Mesenteric fat pad (tissue), 1 donor: ENCODE measurements around the gene GPR132. TPM values are rescaled to one million over a fixed set of nuclear protein-coding genes. Genes with fewer than 3 reads are reported as not detected.
A peak's percentile ranks its signal among the peaks of the same experiment; 100 is the strongest.

Experiments
- DNase-seq: peaks from one replicate; pipeline ENCODE4 v3.0.0-alpha.2; 2020; ENCODE audit warnings: low spot score
- long read RNA-seq: library from polyadenylated mRNA; unstranded; transcript quantifications from one replicate; pipeline ENCODE4 v2.0.0, GENCODE V29; 2020
- total RNA-seq: library from RNA; stranded (reverse); fragmentation: NEBNext Ultra II Directional; extraction: Animal tissue kit (Norgen Biotek cat#: 25700); gene quantifications from one replicate; pipeline ENCODE4 v1.2.1, GENCODE V29; 2021
- donor health status: DM: yes; HTN: yes; CAD: no.

Gene GPR132, protein sequence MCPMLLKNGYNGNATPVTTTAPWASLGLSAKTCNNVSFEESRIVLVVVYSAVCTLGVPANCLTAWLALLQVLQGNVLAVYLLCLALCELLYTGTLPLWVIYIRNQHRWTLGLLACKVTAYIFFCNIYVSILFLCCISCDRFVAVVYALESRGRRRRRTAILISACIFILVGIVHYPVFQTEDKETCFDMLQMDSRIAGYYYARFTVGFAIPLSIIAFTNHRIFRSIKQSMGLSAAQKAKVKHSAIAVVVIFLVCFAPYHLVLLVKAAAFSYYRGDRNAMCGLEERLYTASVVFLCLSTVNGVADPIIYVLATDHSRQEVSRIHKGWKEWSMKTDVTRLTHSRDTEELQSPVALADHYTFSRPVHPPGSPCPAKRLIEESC
- 4.5 TPM for total RNA-seq
- long read RNA-seq, partial matches to known transcripts = 0 of 5 reads
- long read RNA-seq, other reads (novel, unspliced or antisense) = 3 of 5 reads

DNA sequence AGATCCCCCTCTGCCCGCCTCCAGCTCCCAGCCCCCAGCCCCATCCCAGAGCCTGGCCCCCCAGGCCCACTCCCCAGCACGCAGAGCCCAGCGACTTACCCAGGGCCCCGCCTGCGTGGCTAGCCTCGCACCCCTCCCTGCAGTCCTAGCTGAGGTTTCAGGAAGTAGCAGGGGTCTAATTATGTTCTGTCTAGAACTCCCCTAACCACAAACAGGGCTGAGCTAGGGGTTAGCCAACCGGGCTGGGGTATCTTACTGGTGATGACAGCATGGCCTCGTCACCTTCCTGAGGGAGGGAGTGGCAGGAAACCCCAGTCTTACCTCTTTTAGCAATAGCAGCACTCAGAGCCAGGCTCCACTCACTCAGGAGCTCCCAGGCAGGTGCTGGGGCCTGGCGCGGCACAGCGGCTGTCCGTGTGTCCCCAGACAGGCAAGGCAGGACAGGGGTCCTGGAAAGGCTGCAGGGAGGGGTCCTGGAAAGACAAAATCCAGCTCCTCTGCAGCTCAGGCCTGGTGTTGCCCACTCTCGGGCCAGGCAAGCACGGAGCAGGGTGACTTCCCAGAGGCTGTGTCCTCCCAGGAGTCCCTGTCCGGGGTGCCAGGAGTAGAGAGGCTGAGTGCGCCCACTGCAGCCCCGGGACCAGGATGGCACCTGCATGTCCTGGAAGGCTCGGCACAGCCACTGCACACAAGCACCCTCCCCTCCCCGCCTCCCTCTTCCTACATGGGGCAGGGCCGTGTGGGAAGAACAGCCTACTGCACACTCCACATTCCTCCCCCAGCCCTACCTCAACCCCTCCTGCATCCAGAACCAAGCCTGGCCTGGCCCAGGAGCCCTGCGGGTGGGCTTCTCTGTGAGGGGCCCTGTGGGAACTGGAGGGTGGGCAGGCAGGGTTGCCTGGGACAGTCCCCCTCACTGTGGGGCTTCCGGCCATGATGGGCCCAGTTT lies at the start of gene GPR132:
TSS of gene GPR132 (minus strand) at position 151 of the 949 bp plus-strand sequence. CDS start 10,010 bp downstream, outside the sequence.
- DNase-seq = no peak

DNA sequence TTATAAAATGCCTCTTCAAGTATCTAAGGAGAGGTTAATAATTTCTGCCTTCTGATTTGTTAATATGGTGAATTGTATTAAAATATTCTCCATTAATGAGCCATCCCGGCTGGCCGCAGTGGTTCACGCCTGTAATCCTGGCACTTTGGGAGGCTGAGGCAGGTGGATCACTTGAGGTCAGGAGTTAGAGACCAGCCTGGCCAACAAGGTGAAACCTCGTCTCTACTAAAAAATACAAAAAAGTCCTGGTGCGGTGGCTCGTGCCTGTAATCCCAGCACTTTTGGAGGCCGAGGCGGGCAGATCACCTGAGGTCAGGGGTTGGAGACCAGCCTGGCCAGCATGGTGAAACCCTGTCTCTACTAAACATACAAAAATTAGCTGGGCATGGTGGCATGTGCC lies 44.0 kb upstream of the GPR132 start:
- peak; percentile 35 for DNase-seq

DNA sequence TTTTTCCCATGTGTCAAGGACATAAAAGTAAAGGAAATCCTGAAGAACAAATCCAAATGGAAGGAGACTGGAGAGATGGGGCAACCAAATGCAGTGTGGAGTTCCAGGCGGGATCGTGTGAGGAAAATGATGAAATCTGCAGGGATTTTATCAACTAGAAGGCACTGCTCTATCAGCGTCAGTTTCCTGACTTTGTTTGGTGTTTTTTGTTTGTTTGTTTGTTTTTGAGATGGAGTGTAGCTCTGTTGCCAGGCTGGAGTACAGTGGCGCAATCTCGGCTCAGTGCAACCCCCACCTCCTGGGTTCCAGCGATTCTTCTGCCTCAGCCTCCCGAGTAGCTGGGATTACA lies 43.3 kb upstream of the GPR132 start:
- DNase-seq = no peak

DNA sequence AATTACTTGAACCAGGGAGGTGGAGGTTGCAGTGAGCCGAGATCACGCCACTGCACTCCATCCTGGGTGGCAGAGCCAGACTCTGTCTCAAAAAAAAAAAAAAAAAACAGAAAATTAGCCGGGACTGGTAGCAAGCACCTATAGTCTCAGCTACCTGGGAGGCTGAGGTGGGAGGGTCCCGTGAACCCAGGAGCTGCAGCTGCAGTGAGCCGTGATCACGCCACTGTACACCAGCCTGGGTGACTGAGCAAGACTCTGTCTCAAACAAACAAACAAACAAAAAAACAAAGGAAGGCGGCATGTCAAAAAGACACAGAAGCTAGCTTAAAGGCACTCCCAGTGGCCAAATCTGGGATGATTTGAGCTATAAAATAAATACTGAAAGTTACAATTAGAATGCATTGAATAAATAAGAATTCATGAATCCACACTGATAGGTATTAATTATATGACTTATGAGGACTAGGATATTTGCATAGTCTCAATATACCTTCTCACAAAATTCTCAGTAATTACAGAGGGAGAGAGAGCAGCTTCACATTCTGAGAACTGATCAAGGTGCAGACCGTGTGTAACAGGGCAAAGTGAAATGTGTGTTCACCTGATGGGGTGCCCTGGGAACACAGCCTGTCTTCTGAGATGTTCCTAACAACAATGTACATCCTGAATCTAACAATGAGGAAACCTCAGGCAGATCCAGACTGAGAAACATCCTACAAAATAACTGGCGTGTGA lies 42.7 kb upstream of the GPR132 start:
- DNase-seq = peak; percentile 41

DNA sequence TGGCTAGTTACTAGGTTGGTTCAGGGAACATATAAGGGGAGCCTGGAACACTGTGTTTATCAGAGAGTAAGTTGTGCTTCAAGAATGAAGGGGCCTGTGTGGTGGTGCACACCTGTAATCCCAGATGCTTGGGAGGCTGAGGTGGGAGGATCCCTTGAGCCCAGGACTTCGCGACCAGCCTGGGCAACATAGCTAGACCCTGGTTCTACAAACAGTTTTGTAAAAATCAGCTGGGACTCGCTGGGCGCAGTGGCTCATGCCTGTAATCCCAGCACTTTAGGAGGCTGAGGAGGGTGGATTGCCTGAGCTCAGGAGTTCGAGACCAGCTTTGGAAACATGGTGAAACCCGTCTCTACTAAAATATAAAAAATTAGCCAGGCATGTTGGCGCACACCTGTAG lies 42.1 kb upstream of the GPR132 start:
- peak; percentile 47 for DNase-seq

DNA sequence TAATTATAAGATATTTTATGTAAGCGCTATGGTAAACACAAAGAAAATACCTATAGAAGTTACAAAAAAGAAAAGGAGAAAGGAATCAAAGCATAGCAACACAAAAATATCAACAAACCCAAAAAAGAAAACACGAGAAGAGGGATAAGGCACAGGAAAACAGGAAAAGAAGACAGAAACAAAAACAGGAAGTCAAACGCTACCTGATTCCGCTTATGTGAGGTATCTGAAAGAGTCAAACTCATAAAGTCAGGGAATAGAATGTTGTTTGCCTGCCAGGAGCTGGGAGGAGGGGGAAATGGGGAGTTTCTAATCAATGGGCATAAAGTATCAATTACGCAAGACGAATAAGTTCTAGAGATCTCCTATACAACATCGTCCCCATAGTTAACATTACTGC lies 39.9 kb upstream of the GPR132 start:
- no peak for DNase-seq

DNA sequence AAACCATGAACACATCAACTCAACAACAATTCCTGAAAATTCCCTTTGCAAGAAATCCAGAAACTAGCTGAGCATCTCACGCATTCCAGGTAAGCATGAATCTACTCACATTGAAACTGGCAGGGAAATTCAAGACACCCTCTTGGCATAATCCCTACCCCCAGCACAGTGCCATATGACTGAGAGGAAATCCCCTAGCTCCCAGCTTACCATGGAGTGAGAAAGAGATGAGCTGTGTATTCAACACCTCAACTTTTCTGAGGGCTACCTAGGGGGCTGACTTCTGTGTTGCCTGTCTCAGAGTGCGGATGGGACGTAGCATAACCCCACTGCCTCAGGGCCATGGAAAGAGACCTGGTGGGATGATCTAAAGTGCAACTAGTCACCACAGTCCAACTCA lies 37.7 kb upstream of the GPR132 start:
- DNase-seq = peak; percentile 5

DNA sequence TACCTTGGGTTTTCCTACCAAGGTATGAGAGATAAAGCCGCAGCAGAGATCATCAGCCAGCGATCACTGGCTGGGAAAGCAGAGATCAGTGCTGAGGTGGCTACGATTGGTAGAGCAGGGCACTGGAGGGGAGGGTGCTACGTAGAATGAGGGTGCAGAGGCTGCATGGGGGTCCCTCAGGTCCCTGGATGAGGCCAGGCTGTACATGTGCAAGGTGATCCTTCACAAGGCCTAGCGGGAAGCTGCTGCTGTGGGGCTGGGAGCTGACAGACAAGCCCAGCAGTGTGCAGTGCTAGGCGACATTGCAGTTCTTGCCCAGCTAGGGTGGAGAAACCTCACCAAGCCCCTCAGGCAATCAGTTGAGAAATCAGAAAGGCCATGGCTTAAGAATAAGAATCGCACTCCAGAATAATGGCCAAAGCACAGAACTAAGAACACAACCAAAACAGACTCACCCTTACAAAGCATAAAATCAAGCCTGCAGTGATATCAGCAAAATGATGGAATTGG lies 37.2 kb upstream of the GPR132 start:
- peak; percentile 55 for DNase-seq

DNA sequence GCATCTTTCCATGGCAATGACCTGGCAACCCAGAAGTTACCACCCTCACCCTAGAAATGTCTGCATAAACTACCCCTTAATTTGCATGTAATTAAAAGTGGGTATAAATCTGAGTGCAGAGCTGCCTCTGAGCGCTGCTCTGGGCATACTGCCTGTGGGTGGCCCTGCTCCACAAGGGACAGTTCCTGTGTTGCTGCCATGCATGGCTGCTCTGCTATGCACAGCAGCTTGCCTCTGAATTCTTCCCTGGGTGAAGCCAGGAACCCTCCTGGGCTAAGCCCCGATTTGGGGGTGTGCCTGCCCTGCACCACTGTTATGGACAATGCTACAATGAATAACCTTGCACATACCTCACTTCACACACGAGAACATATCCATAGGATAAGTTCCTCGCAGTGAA lies 35.7 kb upstream of the GPR132 start:
- DNase-seq = peak; percentile 9

DNA sequence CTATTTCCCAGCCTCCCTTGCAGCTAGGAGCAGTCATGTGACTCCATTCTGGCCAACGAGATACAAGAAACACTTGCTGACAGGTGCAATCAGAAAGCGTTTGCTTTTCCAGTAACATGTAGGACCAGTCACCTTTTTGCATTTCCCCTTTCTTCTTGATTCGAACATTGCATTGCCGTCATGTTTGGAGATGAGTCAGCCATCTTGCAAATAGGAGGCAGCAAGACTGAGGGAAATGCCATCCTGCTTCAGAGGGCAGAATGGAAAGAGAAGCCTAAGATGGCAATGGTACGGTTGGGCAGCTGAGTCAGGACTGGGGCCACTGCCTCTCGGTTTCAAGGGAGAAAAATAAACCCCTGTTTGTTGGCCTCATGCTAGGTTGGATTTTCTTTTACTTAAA lies 34.5 kb upstream of the GPR132 start:
- DNase-seq = no peak

DNA sequence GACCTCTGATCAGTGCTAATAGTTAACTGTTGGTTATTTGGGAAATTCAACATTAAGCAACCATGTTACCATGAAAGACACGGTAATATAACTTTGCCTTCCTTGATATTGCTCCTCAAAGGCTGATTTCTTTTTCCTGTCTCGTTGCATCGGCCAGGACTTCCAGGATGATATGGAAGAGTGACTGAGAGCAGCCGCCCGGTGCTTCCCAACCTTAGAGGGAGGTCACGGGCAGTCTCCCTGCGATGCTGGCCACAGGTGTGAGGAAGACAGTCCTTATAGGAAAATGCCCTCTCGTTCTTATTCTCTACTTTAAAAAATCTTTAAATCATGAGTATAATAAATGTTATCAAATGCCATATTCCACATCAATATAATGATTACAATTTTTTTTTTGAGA lies 33.1 kb upstream of the GPR132 start:
- DNase-seq = peak; percentile 74

DNA sequence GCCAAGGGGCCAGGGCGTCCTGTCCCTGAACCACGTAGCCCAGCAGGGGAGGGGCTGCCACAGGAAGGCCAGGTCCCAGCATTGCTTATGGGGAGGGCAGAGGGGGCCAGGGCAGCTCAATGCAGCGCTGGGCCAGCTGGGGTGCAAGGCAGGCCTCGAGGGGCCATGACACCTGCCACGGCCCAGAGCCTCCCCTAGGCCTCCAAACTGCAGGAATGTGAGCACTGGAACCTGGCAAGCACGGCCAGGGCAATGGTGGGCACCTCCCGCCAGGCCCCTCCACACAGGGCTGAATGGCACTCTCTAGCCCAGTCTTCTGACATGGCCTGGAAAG lies 32.5 kb upstream of the GPR132 start:
- DNase-seq = peak; percentile 72

DNA sequence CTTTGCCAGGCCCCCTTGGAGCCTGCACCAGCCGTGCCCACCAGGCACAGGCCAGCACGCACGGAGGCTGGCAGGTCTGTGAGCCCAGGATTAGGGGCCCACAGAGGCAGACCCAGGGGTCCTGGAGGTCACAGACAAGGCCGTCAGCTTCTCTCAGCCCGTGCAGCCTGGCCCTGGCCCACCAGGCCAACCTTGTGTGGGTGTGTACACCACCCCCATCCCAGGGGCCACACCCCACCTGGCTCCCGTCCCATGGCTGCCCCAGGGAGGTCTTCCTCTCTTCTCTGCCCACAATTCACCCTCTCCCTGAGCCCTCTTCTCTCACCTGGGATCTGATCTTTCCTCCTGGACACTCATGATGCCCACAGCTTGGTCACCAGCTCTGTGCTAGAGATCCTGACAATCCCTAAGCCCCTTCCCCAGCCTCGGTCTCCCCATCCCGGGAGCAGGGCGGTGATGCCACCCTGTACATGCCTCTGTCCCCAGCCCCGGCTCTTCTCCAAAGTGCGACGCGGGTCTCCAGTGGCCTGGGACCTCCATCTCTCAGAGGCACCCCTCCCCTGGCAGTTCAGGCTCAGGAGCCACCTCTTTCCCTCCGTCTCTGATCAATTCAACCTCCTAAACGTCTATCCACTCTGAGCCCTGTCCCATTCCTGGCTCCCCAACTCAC lies 31.1 kb upstream of the GPR132 start:
- peak; percentile 43 for DNase-seq

DNA sequence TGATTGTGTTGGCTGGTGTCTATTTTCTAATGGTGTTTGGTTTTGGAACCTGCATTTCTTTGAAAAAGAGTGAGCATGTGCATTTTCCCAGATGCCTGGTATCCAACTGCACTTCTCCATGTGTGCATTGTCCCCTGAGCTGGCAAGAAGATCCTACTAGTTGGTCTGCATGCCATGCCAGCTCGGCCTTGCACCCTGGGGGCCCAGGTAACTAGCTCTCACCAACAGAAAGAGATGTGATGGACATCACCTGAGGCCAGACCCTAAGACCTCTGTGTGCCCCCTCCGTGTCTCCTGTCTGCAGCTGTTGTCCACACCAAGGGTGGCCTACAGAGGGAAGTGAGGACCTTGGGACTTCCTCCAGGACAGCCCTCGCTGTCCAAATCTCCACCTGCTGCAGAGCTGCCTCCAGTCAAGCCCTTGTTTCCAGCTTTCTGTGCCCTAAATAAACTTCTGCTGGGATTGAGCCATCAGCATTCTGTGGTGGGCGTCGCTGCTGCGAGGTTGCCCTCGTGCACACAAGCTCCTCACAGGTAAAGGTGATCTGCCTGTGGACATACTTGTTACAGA lies 30.1 kb upstream of the GPR132 start:
- peak; percentile 76 for DNase-seq

DNA sequence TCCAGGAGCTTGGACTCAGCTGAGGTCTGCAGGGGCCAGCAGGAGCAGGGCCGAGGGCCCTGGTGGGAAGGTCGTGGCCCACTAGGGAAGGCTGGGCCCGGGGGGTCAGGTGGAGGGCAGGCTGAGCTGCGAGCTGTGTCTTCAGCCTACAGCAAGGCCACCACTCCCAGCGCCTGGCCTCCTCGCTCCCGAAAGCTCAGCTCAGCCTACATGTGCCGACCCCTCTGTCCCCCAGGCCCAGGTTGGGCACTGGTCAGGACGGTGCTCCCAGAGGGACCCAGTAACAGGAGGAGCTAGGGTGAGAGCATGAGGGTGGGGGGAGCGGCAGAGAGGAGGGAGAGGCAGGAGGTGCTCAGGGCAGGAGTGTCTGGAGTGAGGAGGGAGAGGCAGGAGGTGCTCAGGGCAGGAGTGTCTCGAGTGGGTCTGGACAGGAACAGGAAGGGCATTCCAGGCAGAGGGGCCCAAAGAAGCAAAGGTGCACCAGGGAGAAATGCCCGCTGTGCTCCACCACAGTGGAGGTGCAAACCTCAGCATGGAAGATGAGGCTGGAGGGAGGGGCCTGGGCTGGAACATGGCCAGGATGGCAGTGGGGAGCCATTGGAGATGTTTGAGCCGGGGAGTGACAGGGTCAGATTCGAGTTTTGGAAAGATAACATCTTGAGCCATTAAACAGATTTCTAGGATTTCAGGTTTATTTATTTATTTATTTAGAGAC lies 29.1 kb upstream of the GPR132 start:
- DNase-seq = peak; percentile 85

DNA sequence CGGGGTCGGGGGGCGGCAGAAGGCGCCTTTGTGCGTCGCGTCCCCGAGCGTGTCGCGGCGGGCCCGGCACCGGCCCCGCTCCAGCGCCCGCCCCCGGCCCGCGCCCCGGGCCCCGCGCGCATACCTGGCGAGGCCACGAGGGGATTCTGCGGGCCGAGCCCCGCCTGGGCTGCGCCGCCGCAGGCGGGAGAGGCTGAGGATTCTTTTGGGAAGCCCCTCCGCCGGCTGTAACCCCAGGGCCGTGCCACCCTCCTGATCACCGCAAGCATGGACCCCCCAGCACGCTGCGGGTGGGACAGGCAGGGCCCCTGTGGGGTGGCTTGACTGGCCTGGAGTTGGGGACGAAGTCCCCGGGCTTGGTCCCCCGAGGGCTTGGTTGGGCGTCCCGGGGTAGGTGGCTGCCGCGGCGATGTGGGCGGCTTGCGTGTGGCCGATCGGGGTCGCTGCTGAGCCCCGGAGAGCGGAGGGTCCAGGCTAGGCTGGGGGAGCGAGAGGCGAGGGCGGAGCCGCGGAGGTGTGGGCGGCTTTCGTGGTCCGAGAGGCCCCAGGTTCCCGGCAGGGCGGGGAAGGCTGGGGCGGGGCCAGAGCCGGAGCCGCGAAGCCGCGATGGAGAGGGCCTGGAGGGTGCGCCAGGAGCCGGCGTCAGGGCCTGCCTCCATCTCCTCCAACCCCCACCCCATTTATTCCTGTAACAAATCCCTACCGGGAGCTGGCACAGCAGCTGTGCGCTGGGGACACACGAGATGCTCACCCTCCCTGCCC lies 28.4 kb upstream of the GPR132 start:
- peak; percentile 94 for DNase-seq

DNA sequence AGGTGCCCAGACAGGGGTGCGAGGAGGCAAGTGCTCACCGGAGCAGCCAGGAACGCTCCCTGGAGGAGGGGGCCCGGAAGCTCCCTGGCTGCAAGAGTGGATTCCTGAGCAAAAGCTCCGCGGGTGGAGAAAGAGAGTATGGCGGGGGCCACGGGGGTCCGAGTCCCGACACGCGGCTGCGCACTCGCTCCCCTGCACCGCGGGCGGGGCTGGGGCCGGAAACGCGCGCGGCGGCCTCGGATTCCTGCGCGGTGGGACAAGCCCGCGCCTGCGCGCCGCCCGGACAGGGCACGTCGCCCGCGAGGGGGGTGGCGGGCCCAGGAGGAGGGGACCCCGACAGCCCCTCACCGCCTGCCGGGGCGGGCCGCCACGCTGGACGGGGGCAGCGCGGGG lies 27.8 kb upstream of the GPR132 start:
- DNase-seq = peak; percentile 91

DNA sequence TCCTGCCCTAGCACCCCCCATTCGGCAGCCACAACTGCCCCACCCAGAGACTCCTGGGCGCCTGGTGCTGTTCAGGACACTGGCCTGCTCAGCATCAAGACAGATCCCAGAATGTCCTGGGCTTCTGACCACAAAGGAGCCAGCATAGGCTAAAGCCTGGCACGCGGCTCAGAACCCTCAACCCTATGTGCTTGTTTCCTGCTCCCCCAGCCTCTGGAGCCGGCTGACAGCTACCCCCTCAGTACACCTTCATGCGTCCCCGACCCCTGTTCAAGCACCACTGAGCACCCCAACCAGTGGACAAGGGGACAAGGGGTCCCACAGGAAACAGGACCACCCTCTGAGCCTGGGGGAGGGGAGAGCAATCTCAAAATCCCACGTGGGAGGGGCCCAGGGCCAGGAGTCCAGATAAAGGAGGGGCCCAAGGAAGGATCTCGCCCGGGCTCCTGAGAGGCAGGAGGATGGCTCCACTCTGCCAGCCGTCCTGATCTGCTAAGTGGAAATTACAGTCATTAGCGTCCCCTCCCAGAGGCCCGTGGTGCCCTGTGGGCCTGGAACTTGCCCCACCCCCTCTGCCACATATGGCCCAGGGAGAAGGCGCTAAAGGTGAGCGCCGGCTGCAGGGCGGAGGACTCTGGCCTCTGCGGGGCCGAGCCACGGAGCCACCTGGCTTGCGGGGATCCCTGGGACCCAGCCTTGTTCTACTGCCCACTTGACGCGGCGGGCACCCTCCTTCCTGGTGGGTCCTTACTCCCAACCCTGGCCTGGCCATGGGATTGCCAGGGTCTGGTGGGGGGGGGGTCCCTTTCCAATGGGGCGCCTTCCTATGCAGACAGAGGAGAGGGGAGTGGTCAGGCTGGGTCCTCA lies 27.2 kb upstream of the GPR132 start:
- peak; percentile 89 for DNase-seq
